Gastrocnemius medialis (tissue), 4 donors: ENCODE data around the gene IQGAP1. TPM values are rescaled to one million over a fixed set of nuclear protein-coding genes. Genes with fewer than 3 reads are reported as not detected.

Experiments used
- ATAC-seq, 2 donors: fragments of 150-250 bp; one replicate each; pipeline ENCODE4 v1.9.1; 2016
- DNase-seq, 2 donors: peaks; one replicate each; pipeline ENCODE4 v3.0.0-alpha.2; 2019
- H3K27ac ChIP-seq, 4 donors: fragments of 200-600 bp; sonication (generic); 1 replicate in 1 of 4; 2 replicates in 3 of 4; pipeline ENCODE4 v1.5.1; 2016 to 2018; ENCODE audit warnings: mild to moderate bottlenecking in 2 of 4, moderate library complexity in 1 of 4
- H3K27me3 ChIP-seq, 3 donors: fragments of 200-600 bp; sonication (generic) in 2 of 3; 1 replicate in 1 of 3; 2 replicates in 2 of 3; pipeline versions ENCODE4 v1.5.1 to v1.6.0; 2016 to 2019; ENCODE audit warnings: mild to moderate bottlenecking in 1 of 3, moderate library complexity in 1 of 3
- H3K36me3 ChIP-seq, 2 donors: fragments of 200-600 bp; sonication (generic) in 1 of 2; one replicate each; pipeline ENCODE4 v1.5.1; 2017 to 2018
- H3K4me1 ChIP-seq, 2 donors: fragments of 200-600 bp; sonication (generic) in 1 of 2; one replicate each; pipeline ENCODE4 v1.5.1; 2016 to 2017; ENCODE audit warnings: mild to moderate bottlenecking in 2 of 2
- H3K4me3 ChIP-seq, 4 donors: fragments of 200-600 bp; sonication (generic) in 3 of 4; 1 replicate in 1 of 4; 2 replicates in 3 of 4; pipeline ENCODE4 v1.5.1; 2016 to 2019; ENCODE audit warnings: mild to moderate bottlenecking in 2 of 4
- H3K9me3 ChIP-seq, 3 donors: fragments of 200-600 bp; sonication (generic) in 2 of 3; 1 replicate in 1 of 3; 2 replicates in 2 of 3; pipeline ENCODE4 v1.5.1; 2016 to 2019
- POLR2A ChIP-seq, 2 donors: fragments of 450-650 bp; IDR thresholded peaks; one replicate each; pipeline ENCODE4 v1.6.1; 2017; ENCODE audit warnings: antibody characterized with exemption in 2 of 2, mild to moderate bottlenecking in 2 of 2, moderate library complexity in 2 of 2
- in situ Hi-C, 4 donors: fragments of 200-750 bp; cut with MboI; loops; one replicate each; pipeline versions ENCODE4 v1.15.0 to v1.8.0; 2017; ENCODE audit warnings: low sequenced_read_pairs in 4 of 4
- intact Hi-C: fragments of 100-400 bp; cut with DNase I; formaldehyde crosslinking; loops from one replicate; pipeline ENCODE4 v1.15.1; 2023; ENCODE audit warnings: low total_unique reads
- total RNA-seq, 4 donors: library from RNA; depleted of rRNA; stranded (reverse); fragments of >200 nt; gene quantifications; one replicate each; pipeline versions ENCODE4 v1.1.0 to v1.2.3, GENCODE V29; 2016
- TF ChIP-seq, protein P1 (sequence below), 5 experiments: fragments of 450-650 bp in 3 of 5; fragments of 200-600 bp in 2 of 5; sonication (generic) in 2 of 5; IDR thresholded peaks in 4 of 5; conservative IDR thresholded peaks in 1 of 5; 1 replicate in 4 of 5; 2 replicates in 1 of 5; pipeline ENCODE4 v1.5.1; 2016 to 2019; ENCODE audit warnings: antibody characterized with exemption in 5 of 5, mild to moderate bottlenecking in 3 of 5, moderate library complexity in 3 of 5

Gene IQGAP1
- total RNA-seq, 4 donors from 2014 or later: 39.1 to 92.7 (median 59.1) TPM

DNA sequence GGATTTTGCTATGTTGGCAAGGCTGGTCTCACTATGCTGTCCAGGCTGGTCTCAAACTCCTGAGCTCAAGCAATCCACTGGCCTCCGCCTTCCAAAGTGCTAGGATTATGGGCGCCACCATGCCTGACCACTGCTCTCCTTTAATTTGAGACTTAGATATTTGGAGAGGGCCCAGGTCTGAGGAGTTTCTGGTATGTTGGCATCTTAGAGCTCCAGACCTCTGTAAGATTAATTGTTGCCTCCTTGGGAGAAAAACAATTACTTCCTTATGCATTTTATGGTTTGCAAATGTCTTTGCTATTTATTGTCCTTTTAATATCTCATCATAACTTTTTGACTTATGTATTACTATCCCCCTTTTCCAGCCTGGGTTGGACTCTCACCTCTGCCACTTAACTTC lies 33.1 kb upstream of the IQGAP1 start:
- in situ Hi-C loops (no loop called here), intact Hi-C loops (no loop called here)
- no peak for ATAC-seq
- DNase-seq: no peak
- Histone ChIP-seq H3K27ac (peak overlapping the region in 1 of 4 donors; percentile 18), H3K4me3 (no peak overlapping the region), H3K36me3 (peaks cover 0 to 25% of the 10 kb centered on the region in 2 donors), H3K4me1 (peaks cover 4 to 9% of the 10 kb centered on the region in 2 donors), H3K9me3 (no peaks in the 10 kb centered on the region), H3K27me3 (no peaks in the 10 kb centered on the region)
- TF ChIP-seq, protein P1, sequence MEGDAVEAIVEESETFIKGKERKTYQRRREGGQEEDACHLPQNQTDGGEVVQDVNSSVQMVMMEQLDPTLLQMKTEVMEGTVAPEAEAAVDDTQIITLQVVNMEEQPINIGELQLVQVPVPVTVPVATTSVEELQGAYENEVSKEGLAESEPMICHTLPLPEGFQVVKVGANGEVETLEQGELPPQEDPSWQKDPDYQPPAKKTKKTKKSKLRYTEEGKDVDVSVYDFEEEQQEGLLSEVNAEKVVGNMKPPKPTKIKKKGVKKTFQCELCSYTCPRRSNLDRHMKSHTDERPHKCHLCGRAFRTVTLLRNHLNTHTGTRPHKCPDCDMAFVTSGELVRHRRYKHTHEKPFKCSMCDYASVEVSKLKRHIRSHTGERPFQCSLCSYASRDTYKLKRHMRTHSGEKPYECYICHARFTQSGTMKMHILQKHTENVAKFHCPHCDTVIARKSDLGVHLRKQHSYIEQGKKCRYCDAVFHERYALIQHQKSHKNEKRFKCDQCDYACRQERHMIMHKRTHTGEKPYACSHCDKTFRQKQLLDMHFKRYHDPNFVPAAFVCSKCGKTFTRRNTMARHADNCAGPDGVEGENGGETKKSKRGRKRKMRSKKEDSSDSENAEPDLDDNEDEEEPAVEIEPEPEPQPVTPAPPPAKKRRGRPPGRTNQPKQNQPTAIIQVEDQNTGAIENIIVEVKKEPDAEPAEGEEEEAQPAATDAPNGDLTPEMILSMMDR (IDR thresholded peaks at IDR 0.05 in 4 of 5, conservative IDR thresholded peaks at IDR 0.05 in 1 of 5): no peak
- TF ChIP-seq POLR2A (IDR thresholded peaks at IDR 0.05): no peak

DNA sequence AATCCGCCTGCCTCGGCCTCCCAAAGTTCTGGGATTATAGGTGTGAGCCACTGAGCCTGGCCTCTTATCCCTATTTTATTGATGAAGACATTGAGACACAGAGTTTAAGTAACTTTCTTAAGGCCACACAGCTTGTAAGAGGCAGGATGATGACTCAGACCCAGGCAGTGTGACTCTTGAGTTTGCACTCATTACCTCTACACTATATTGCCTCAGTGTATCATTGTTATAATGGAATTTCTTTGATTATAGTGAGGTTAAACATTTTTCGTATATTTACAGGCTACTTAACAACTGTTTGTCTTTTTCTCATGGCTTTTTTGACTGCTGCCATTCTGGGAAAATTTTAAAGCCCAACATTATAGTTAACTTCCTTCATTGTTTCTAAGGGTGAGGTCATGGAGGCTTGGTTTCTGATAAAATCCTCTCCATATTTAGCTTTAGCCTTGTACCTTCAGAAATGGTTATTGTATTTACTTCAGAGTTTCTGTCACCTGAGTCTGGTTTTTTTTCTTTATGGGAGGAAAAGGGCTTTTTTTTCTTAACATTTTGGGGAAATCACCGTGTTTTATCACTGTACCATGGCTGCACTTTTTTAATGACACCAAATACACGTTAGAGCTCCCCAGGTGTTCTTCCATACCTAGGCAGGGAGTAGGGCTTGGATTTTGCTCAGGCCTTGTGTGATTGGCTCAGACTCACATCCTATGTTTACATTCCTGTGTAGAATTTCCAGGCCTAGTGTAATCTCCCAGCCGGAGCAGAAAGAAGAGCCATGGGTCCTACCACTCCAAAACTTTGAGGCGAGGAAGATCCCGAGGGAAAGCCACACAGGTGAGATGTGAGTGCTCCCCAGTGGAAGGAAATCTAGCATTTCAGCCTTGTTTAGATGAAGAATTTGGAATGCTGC lies 29.7 kb upstream of the IQGAP1 start:
- TF ChIP-seq POLR2A (IDR thresholded peaks at IDR 0.05): no peak
- TF ChIP-seq, protein P1 (IDR thresholded peaks at IDR 0.05 in 4 of 5, conservative IDR thresholded peaks at IDR 0.05 in 1 of 5): no peak
- ATAC-seq (no peak), DNase-seq (no peak)
- Histone ChIP-seq H3K9me3 (no peaks in the 10 kb centered on the region), H3K27me3 (no peaks in the 10 kb centered on the region), H3K27ac (no peak overlapping the region), H3K4me1 (peaks cover 12 to 14% of the 10 kb centered on the region in 2 donors), H3K4me3 (no peak overlapping the region), H3K36me3 (peaks cover 0 to 37% of the 10 kb centered on the region in 2 donors)
- intact Hi-C loops (no loop called here), in situ Hi-C loops (no loop called here)

DNA sequence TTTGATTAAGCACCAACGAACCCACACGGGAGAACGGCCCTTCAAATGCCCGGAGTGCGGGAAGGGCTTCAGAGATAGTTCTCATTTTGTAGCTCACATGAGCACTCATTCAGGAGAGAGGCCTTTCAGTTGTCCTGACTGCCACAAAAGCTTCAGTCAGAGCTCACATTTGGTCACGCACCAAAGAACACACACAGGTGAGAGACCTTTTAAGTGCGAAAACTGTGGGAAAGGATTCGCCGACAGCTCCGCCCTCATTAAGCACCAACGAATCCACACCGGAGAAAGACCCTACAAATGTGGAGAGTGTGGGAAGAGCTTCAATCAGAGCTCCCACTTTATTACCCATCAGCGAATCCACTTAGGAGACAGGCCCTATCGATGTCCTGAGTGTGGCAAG lies 27.3 kb upstream of the IQGAP1 start:
- in situ Hi-C loops (loop anchor here in 3 of 4 donors (10.0 kb wide), 1 partner anchor 114 kb away; no protein-coding TSS in a partner anchor), intact Hi-C loops (loop anchor here (5.0 kb wide), 2 partner anchors 62 to 102 kb away; no protein-coding TSS in a partner anchor)
- Histone ChIP-seq H3K27ac (peak overlapping the region in 3 of 4 donors; percentile 3 to 87 (median 81)), H3K36me3 (peaks cover 0 to 37% of the 10 kb centered on the region in 2 donors), H3K27me3 (no peaks in the 10 kb centered on the region), H3K9me3 (no peaks in the 10 kb centered on the region), H3K4me3 (no peak overlapping the region), H3K4me1 (peaks cover 12 to 24% of the 10 kb centered on the region in 2 donors)
- no peak for TF ChIP-seq POLR2A (IDR thresholded peaks at IDR 0.05)
- TF ChIP-seq, protein P1 (IDR thresholded peaks at IDR 0.05 in 4 of 5, conservative IDR thresholded peaks at IDR 0.05 in 1 of 5): no peak
- ATAC-seq (no peak), DNase-seq (no peak)

DNA sequence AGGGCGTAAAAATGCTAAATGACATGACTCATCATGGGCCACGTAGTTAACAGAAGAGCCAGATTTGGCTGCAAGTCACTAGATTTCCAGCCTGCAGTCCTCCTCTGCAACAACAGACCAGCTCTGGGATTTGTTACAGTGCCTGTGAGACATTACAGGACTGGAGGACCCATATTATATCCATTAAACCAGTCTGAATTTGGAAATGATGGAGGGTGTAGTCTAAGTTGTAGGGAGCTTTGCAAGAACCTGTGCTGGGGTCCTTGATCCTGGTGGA lies 25.2 kb upstream of the IQGAP1 start:
- Histone ChIP-seq H3K36me3 (peaks cover 0 to 21% of the 10 kb centered on the region in 2 donors), H3K4me3 (no peak overlapping the region), H3K27me3 (no peaks in the 10 kb centered on the region), H3K27ac (peak overlapping the region; percentile 78 to 87 (median 82)), H3K9me3 (no peaks in the 10 kb centered on the region), H3K4me1 (peaks cover 16 to 24% of the 10 kb centered on the region in 2 donors)
- ATAC-seq (peak; percentile 63 to 69), DNase-seq (peak in 1 of 2 donors; percentile 37)
- intact Hi-C loops (loop anchor here (1.0 to 5.0 kb wide), 4 partner anchors 24 to 120 kb away; no protein-coding TSS in a partner anchor), in situ Hi-C loops (loop anchor here in 3 of 4 donors (10.0 kb wide), 1 partner anchor 112 kb away; no protein-coding TSS in a partner anchor)
- TF ChIP-seq POLR2A (IDR thresholded peaks at IDR 0.05): no peak
- TF ChIP-seq, protein P1 (IDR thresholded peaks at IDR 0.05 in 4 of 5, conservative IDR thresholded peaks at IDR 0.05 in 1 of 5): no peak
